ENCODE results near the gene ELMO1. TPM values are rescaled to one million over a fixed set of nuclear protein-coding genes. Genes with fewer than 3 reads are reported as not detected.

ELMO1 gene
- polyA plus RNA-seq, 3 donors = 11.1 to 11.8 (median 11.4) TPM

GRCh38 chr7:36960105-36960504 is 488.6 kb downstream of the ELMO1 start:
- DNase-seq = no peak

GRCh38 chr7:36958111-36958733 is 490.4 kb downstream of the ELMO1 start:
- no peak for DNase-seq

- no peak for DNase-seq
These were observed 491.0 kb downstream of the ELMO1 start for GRCh38 chr7:36957620-36958019.

- no peak for DNase-seq
These were observed 491.9 kb downstream of the ELMO1 start for GRCh38 chr7:36956814-36957213.

- no peak for DNase-seq
These were observed 493.1 kb downstream of the ELMO1 start for GRCh38 chr7:36955456-36956129.

- no peak for DNase-seq
These were observed 497.4 kb downstream of the ELMO1 start for GRCh38 chr7:36951257-36951697.

GRCh38 chr7:36949711-36950600 is 498.7 kb downstream of the ELMO1 start:
- no peak for DNase-seq

- no peak for DNase-seq
These were observed 502.3 kb downstream of the ELMO1 start for GRCh38 chr7:36946401-36946739.

GRCh38 chr7:36945612-36946400 is 502.9 kb downstream of the ELMO1 start:
- DNase-seq = no peak

GRCh38 chr7:36944838-36945237 is 503.8 kb downstream of the ELMO1 start:
- DNase-seq = no peak

- DNase-seq = no peak
These were observed 504.9 kb downstream of the ELMO1 start for GRCh38 chr7:36943591-36944435.

GRCh38 chr7:36942955-36943354 is 505.7 kb downstream of the ELMO1 start:
- no peak for DNase-seq

GRCh38 chr7:36942541-36942940 is 506.1 kb downstream of the ELMO1 start:
- no peak for DNase-seq

- no peak for DNase-seq
These were observed 506.6 kb downstream of the ELMO1 start for GRCh38 chr7:36942025-36942424.

GRCh38 chr7:36941359-36941758 is 507.3 kb downstream of the ELMO1 start:
- no peak for DNase-seq

GRCh38 chr7:36939816-36940215 is 508.8 kb downstream of the ELMO1 start:
- DNase-seq = no peak

GRCh38 chr7:36937754-36938563 is 510.7 kb downstream of the ELMO1 start:
- no peak for DNase-seq

- no peak for DNase-seq
These were observed 516.8 kb downstream of the ELMO1 start for GRCh38 chr7:36931892-36932291.

- DNase-seq = no peak
These were observed 518.9 kb downstream of the ELMO1 start for GRCh38 chr7:36929791-36930190.

- DNase-seq = no peak
These were observed 519.9 kb downstream of the ELMO1 start for GRCh38 chr7:36928718-36929117.

Data from renal pelvis (tissue), 4 donors.